HG02798 (cell line): ENCODE results near the gene PRRC1.

Experiments used
- ATAC-seq: cut with Tn5 transposase; IDR thresholded peaks from one replicate; pipeline ENCODE4 v1.9.1; 2021; ENCODE audit warnings: mild to moderate bottlenecking; ENCODE audit not compliant: unreplicated experiment, poor library complexity

The PRRC1 gene

GRCh38 chr5:127602481-127602880, 85.0 kb downstream of the PRRC1 start:
- ATAC-seq: no peak

DNA sequence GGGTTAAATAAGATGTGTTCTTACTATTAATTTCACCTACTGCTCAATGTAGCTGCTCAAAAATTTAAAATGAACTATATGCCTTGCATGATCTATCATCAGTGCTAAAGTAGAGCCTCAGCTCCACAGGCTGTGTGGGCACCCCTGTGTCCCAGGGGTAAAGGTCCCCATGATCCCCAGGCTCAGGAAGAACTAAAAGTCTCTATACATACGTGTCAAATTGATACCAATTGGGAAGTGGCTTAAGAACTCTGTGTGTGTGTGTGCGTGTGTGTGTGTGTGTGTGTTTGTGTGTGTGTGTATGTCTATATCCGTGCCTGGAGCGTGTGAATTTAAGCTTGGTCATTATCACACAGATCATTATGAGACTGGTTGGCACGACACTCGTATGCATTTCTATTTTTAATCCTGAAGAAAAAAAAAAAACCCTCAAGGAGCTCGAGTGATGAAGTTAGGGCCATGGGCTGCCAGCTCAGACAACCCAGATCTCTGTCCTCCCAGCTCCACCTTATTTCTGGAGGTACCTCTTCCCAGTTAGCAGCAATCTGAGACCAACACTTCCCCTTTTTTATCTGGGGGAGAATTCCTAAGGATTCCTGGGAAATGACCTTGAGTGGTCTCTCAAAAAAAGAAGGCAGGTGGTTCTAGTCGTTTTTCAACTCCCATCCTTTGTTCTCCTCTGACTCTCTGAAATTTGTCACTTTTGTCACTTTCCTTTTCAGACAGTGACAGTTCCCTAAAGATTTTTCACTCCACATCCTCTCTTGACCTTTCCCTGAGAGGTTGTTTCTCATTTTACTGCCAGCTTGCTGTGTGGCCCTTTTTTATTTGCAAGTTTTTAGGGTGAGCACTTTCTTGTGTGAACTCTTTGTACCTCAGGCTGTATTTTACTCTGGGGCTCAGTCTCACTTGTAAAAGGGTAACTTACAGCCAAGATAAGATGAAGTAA, 85.7 kb downstream of the PRRC1 start:
- no peak for ATAC-seq
